ENCODE data around the gene DDX27.

DDX27 gene

GRCh38 chr20:49276961-49277785 is 58.0 kb downstream of the DDX27 start:
- in situ Hi-C loops (cut with MboI; ENCODE audit: low sequenced_read_pairs): no loop called here

GRCh38 chr20:49277786-49278035 is 58.5 kb downstream of the DDX27 start:
- in situ Hi-C loops (cut with MboI; ENCODE audit: low sequenced_read_pairs): no loop called here

- in situ Hi-C loops (cut with MboI; ENCODE audit: low sequenced_read_pairs): no loop called here
Observed at GRCh38 chr20:49278036-49278817, 59.0 kb downstream of the DDX27 start, which contains the start of gene ZNFX1. Gene ZNFX1, minus strand, starts transcription at chr20:49278057. Its CDS starts 2,218 bp downstream, at chr20:49275839.

GRCh38 chr20:49278818-49279676 is 59.8 kb downstream of the DDX27 start:
- in situ Hi-C loops (cut with MboI; ENCODE audit: low sequenced_read_pairs): no loop called here

GRCh38 chr20:49279677-49280462 is 60.7 kb downstream of the DDX27 start:
- in situ Hi-C loops (cut with MboI; ENCODE audit: low sequenced_read_pairs): no loop called here

- in situ Hi-C loops (cut with MboI; ENCODE audit: low sequenced_read_pairs): no loop called here
Observed at GRCh38 chr20:49280463-49281058, 61.3 kb downstream of the DDX27 start.

- in situ Hi-C loops (cut with MboI; ENCODE audit: low sequenced_read_pairs): no loop called here
Observed at GRCh38 chr20:49281059-49281912, 62.1 kb downstream of the DDX27 start.

GRCh38 chr20:49281913-49282467 is 62.8 kb downstream of the DDX27 start:
- in situ Hi-C loops (cut with MboI; ENCODE audit: low sequenced_read_pairs): no loop called here

- in situ Hi-C loops (cut with MboI; ENCODE audit: low sequenced_read_pairs): no loop called here
Observed at GRCh38 chr20:49282584-49283171, 63.5 kb downstream of the DDX27 start.

- in situ Hi-C loops (cut with MboI; ENCODE audit: low sequenced_read_pairs): no loop called here
Observed at GRCh38 chr20:49283176-49283702, 64.0 kb downstream of the DDX27 start.

GRCh38 chr20:49283703-49284625 is 64.7 kb downstream of the DDX27 start:
- in situ Hi-C loops (cut with MboI; ENCODE audit: low sequenced_read_pairs): no loop called here

- in situ Hi-C loops (cut with MboI; ENCODE audit: low sequenced_read_pairs): no loop called here
Observed at GRCh38 chr20:49284818-49285217, 65.6 kb downstream of the DDX27 start.

GRCh38 chr20:49285233-49285668 is 66.0 kb downstream of the DDX27 start:
- in situ Hi-C loops (cut with MboI; ENCODE audit: low sequenced_read_pairs): no loop called here

- in situ Hi-C loops (cut with MboI; ENCODE audit: low sequenced_read_pairs): no loop called here
Observed at GRCh38 chr20:49285813-49286494, 66.7 kb downstream of the DDX27 start.

- in situ Hi-C loops (cut with MboI; ENCODE audit: low sequenced_read_pairs): no loop called here
Observed at GRCh38 chr20:49286689-49287551, 67.7 kb downstream of the DDX27 start.
